Daoy (cell line): ENCODE measurements around the gene TLN1. TPM values are rescaled to one million over a fixed set of nuclear protein-coding genes. Genes with fewer than 3 reads are reported as not detected.

Experiments
- DNase-seq: peaks from one replicate; pipeline ENCODE4 v3.0.0-alpha.2; 2015; ENCODE audit warnings: low read depth
- total RNA-seq: library from RNA; depleted of rRNA; stranded (reverse); fragments of >200 nt; shearing (Covaris generic); gene quantifications from 2 replicates; pipeline ENCODE4 v1.2.3, GENCODE V29; 2014

Gene TLN1
- total RNA-seq, 1 experiment from 2014 or later = 190 TPM

DNA sequence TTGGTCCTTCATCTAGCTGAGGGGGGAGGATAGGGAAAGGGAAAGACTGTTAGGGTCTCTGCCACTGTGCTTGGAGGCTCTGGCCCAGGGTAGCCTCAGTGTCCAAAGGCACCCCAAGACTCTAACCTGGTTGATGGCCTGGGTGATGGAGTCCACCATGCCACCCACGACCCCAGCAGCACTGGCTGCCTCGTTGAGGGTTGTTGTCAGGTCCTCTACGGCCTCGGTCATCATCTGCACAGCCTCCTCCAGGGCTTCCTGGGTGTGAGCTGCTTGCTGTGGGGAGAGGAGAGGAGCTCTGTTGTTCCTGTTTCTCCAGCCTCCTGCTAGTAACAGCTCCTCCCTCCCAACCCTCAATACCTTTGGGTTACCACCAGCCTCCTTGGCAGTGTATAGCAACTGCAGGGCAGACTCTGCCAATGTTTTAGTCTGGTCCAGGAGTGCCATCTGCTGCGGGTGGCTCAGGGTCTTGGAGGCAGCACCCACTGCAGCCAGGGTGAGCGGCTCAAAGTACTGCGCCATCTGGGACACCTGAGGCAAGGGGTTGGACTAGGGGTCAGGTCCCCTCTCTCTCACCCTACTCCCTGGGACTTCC is 26.1 kb downstream of the TLN1 start:
- no peak for DNase-seq

GRCh38 chr9:35705372-35705771 is 26.6 kb downstream of the TLN1 start:
- no peak for DNase-seq

GRCh38 chr9:35703906-35704672 is 27.9 kb downstream of the TLN1 start:
- no peak for DNase-seq

DNA sequence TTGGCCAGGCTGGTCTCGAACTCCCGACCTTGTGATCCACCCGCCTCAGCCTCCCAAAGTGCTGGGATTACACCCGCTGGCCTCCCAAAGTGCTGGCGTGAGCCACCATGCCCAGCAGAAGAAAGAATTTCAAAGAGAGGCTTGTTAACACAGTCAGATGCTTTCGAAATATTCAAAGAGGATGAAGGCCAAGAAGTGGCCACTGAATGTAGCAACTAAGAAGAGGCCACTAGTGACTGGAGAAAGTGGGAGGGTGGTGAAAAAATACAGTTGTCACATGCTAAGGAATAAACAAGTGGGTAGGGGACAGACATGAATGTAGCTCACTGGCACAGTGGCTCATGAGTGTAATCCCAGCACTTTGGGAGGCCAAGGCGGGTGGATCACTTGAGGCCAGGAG is 29.3 kb downstream of the TLN1 start:
- no peak for DNase-seq

DNA sequence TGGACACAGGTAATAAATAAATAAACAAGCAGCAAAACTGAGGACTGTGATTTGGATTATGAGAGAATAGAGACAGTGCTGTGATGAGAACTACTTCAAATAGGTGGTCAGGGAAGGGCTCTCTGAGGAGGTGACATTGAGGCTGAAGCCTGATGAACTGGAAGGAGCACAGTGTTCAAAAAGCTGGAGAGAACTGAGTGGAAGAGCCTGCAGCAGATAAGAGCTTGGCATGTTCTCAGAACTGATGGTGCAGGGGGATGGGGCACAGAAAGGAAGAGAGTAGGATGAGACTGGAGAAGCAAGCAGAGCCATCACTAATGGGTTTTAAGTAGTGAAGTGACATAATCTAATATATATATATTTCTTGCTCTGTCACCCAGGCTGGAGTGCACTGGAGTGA is 31.1 kb downstream of the TLN1 start:
- DNase-seq = no peak

GRCh38 chr9:35700031-35700430 is 32.0 kb downstream of the TLN1 start:
- no peak for DNase-seq

GRCh38 chr9:35698231-35698630 is 33.8 kb downstream of the TLN1 start:
- no peak for DNase-seq

GRCh38 chr9:35697486-35697885 is 34.5 kb downstream of the TLN1 start:
- no peak for DNase-seq

- DNase-seq = peak; percentile 58
These were observed 35.3 kb downstream of the TLN1 start for GRCh38 chr9:35696520-35697215.

DNA sequence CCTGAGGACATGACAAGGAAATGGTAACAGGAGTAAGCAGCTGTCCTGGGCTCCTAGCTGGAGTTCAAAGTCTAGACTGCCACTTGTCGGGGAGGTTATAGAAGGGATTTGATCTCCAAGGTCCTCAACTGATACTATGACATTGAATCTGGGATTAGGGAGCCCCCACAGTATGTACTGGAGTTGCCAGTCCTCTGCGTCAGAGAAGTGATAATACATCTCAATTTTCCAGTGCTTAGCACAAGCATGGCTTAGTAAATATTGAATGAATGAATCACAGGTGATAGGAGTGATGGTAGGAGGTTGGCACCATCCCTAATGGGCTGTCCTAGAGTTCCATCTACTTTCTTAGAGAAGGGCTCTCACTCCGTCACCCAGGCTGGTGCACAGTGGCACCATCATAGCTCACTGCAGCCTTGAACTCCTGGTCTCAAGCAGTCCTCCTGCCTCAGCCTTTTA is 36.0 kb downstream of the TLN1 start:
- DNase-seq = no peak

DNA sequence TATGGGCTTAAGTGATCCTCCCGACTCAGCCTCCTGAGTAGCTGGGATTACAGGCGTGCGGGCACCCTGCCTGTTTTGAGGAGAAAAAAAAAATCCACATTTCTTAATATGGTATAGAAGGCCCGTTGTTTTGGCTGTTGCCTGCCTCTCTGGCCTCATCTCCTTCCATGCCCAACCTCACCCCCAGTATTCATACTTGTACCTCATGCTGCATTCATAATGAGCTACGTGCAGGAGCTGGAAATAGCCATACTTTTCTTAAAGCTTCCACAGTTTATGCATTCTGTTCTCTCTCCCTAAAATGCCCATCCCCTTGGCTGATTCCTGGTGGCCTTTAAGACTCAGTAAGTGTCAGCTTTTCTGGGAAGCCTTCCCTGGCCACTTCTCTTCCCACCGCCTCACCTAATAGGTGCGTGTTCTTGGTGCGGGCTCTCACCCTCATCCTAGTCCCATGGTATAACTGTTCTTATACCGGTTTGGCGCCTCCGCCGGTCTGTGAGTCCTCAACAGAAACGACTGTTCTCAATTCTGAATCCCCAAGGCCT is 40.2 kb downstream of the TLN1 start:
- DNase-seq = no peak

- no peak for DNase-seq
These were observed 40.7 kb downstream of the TLN1 start for GRCh38 chr9:35691334-35691650.

DNA sequence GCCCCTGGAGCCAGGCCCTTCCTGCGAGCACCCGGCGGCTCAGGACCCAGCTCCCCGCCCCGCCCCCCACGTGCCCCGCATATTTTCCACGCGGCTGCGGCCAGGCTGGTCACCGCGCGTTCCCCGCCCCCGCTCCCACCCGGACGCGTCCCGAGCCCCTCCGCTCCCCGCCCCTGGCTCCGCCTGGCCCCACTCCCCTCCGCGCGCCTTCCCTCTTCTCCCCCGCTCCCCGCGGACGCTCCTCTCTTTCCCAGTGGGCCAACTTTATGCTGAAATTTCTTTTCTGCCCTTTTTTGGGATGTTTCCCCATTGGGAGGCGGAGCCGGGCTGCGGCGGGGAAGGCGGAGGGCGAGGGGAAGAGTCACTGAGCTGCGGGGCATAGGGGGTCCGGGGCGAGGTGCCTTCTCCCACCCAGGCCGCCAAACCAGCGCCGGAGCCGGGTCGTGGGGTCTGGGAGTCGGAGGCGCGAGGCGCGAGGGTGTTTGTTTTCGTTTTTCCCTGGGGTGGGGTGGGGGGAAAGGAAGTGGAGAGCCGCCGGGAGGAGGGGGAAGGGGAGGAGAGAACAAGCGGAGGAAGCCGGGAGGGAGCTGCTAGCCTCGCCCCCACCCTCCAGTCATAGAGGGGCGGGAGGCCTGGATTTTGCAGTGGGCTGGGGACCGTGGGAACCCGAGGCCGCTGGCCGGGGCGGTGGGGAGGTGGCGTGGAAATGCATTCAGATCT is 41.2 kb downstream of the TLN1 start:
- DNase-seq = peak; percentile 81

DNA sequence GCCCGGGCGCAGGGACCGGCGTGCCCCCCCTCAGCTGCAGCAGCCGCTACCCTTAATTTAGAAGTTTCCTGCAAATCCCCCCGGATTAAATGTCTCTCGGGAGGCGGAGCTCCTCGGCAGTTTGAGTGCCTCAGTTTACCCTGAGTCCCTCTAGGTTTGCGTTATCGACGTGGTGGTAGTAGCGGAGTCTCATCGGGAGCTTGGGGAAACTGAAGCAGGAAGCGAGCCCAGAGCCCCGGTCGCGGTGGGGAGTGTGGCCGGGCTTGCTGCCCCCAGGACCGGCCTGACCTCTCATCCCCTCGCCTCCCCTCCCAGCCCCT is 41.7 kb downstream of the TLN1 start:
- DNase-seq = peak; percentile 58

DNA sequence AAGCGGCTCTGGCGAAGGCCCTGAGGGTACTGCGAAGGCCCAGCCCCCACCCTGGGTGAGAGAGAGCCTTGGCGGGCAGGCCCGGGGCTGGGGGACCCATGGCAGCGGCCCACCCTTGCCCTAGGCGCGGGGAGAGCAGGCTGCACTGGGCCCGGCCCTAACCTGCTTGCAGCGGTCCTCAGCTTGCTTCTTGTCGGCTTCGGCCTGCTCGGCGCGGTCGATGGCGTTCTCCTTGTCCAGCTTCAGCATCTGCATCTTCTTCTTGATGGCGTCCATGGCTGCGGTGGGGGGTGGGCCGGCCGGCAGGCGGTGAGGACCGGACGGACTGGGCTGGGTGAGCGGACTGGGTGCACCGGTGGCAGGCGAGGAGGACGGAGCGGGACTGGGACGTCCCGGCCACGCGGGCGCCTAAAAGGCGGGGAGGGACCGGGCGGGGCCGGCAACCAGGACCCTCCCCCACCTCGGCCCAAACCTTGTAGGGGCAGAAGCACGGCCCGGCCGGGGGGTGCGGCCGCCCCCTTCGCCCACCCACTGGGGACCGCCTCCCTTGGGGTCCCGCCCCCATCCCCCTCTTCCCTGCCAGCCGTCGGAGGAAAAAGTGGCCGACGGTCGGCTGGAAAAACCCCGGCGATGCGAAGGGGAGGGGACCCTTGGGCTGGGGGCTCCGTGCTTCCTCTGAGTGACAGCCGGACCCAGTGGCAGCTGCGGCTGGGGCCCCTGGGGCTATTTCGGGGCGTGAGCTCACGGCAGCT is 42.3 kb downstream of the TLN1 start, which contains the start of gene TPM2:
TSS of gene TPM2 (minus strand) at position 384 of the 752 bp plus-strand sequence. CDS start at position 276, 108 bp downstream.
- peak; percentile 92 for DNase-seq

DNA sequence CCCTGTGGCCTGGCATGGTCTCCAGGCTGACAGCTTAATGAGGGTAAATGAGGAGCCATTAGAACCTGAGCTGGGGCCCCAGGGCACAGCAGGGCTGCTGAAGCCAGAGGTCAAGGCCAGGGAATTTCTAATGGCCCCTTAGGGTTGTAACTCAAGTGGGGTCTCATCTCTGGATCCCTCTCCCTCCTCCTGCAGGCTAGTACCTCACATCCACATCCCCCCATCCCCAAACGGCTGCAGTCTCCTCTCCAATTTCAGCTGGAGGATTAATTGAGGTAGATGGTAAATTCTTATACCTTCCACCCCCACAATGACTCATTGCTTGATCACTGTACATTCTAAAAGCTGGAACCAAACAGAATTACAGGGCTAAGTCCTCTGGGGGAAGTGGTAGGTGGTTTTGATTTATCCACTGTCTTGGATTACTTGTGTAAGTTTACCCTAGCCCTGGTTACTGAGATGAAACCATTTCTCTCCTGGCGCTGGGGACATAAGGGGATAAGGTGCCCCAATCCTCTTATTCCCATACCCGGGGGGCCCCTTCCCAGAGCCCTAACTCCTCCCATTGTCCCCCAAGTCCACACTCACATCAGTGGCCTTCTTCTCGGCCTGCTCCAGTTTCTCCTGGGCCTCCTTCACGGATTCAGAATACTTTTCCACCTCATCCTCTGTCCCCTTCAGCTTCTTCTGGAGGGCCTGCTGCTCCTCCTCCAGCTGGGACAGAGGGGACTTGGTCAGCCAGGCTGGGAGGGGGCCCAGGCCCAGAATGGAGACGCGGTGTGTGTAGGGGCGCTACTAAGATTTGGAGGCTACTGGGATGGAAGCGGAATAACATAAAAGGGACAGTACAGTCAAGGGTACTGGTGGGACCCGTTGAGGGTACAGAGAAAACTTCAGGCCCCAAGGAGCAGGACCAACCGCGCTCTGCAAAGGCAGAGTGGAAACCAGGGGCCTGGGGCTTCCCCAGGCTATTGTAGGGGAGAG is 43.1 kb downstream of the TLN1 start:
- peak; percentile 87 for DNase-seq

DNA sequence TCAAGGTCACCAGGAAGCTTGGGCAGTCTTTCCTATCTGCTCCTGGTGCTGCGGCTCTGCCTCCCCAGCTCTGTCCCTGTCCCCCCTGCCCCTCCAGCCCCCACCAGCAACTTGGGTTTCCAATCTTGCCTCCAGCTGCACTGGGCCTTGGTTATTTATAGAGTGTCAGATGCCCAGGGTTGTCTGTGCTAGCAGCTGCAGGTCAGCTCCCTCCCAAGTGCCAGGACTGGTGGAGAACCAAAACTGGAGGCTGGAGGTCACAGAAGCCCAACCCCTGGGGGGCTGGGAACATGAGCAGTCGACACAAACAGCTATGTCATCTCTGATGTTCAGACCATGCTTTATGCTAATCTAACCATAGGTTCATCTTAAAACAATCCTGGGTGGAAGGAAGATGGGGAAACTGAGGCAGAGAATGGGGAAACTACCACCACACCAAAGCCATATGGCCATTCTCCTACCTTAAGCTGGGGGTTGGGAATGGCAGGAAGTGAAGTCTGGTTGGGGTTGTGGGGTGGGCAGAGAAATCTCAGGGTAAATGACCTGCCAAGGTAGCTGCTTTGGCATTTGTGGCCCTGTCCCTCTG is 43.9 kb downstream of the TLN1 start:
- no peak for DNase-seq

GRCh38 chr9:35687306-35687705 is 44.7 kb downstream of the TLN1 start:
- no peak for DNase-seq
